ENCODE data around the gene TM4SF18. TPM values are rescaled to one million over a fixed set of nuclear protein-coding genes. Genes with fewer than 3 reads are reported as not detected.

The TM4SF18 gene
- polyA plus RNA-seq, 1 experiment, result 0.11 TPM

DNA sequence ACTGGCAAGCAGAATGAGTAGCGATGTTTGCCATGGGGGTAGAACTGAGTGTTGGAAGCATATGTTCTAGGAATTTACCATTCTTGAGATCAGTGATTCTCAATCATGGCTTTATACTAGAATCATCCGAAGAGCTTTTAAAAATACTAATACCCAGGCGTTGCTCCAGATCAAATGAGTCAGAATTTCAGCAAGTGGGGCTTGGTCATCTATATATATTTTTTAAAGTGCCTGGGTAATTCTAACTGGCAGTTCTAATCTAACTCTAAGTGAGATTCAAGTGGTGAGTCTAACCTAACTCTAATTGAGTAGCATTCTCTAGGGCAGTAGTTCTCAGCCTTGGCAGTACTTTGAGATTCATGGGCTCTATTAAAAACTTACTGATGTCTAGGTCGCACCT lies 23.2 kb upstream of the TM4SF18 start:
- CTCF ChIA-PET, result interaction anchor here (0.7 to 1.3 kb wide), 7 partner anchors 26 to 130 kb away, joined by 3 to 4 read pairs (median 3); no protein-coding TSS in a partner anchor

DNA sequence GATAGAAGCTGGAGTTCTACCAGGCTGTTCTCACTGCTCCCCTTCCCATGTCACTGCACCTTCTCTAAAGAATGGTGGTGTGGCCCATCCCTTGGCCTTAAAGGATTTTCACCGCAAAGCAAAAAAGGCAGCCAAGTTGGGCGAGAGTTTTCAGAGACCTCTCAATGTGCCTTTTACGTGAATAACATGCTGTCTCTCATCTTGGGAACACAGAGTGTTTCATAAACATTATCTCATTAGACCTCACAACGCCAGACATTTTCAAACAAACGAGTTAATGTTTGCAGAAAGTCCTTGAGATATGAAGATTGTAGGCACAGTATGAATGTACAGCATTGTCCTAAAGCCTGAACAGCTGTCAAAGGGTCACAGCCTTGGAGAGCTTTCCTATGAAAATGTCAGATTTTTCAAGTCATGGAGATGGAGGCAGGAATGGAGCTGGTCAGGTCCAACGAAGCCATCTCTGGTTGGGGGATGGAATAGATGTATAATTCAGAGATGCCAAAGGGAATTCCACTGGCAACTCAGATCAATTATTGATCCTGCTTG lies 22.7 kb upstream of the TM4SF18 start:
- TF ChIP-seq, protein P1, sequence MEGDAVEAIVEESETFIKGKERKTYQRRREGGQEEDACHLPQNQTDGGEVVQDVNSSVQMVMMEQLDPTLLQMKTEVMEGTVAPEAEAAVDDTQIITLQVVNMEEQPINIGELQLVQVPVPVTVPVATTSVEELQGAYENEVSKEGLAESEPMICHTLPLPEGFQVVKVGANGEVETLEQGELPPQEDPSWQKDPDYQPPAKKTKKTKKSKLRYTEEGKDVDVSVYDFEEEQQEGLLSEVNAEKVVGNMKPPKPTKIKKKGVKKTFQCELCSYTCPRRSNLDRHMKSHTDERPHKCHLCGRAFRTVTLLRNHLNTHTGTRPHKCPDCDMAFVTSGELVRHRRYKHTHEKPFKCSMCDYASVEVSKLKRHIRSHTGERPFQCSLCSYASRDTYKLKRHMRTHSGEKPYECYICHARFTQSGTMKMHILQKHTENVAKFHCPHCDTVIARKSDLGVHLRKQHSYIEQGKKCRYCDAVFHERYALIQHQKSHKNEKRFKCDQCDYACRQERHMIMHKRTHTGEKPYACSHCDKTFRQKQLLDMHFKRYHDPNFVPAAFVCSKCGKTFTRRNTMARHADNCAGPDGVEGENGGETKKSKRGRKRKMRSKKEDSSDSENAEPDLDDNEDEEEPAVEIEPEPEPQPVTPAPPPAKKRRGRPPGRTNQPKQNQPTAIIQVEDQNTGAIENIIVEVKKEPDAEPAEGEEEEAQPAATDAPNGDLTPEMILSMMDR (IDR thresholded peaks at IDR 0.05; ENCODE audit: insufficient read depth, low read depth, low read length), result no peak
- POLR2A ChIA-PET, result interaction anchor here (0.5 kb wide), 1 partner anchor 11 kb away, joined by 4 read pairs; no protein-coding TSS in a partner anchor
- Histone ChIP-seq H3K27me3 (ENCODE audit: control insufficient read depth, insufficient read depth, low read length) (no peaks in the 10 kb centered on the region), H3K36me3 (ENCODE audit: control insufficient read depth, insufficient read depth, low read length) (no peaks in the 10 kb centered on the region), H3K4me3 (ENCODE audit: low read depth, low read length) (no peak overlapping the region)
- no peak for DNase-seq (ENCODE audit: low read depth)
- CTCF ChIA-PET, result interaction anchor here (0.7 to 6.8 kb wide), 7 partner anchors 9 to 131 kb away, joined by 3 to 69 read pairs (median 3); no protein-coding TSS in a partner anchor

More for the DNA sequence above, 23.2 kb upstream of the TM4SF18 start:
- DNase-seq (ENCODE audit: low read depth), result no peak
- TF ChIP-seq, protein P1 (IDR thresholded peaks at IDR 0.05; ENCODE audit: insufficient read depth, low read depth, low read length), result no peak
- H3K36me3 ChIP-seq (ENCODE audit: control insufficient read depth, insufficient read depth, low read length), result no peaks in the 10 kb centered on the region
- no peaks in the 10 kb centered on the region for H3K27me3 ChIP-seq (ENCODE audit: control insufficient read depth, insufficient read depth, low read length)
- POLR2A ChIA-PET, result no interaction called here
- H3K4me3 ChIP-seq (ENCODE audit: low read depth, low read length), result no peak overlapping the region

DNA sequence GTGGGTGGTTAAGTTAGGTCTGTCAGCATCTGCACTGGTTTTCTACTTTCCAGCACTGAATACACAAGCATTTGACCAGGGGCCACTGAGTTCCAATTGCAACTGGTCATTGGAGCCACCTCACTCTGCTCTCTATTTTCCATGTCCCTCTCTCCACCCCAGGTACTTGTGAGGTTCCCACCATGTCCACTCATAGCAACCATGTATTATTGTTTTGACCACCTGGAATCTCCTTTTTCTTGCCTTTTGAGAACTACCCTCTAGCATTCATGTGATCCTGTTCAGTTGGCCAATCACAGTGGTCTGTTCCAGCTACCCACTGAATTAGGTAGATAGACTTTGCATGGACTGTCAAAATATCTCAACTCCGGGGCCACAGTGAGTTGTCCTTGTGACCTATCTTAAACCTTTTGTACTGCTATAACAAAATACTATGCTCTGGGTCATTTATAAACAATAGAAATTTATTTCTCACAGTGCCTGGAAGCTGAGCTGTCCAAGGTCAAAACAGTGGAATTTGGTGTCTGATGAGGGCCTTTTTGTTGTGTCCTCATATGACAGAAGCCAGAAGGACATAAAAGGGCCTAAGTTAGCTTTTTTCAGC lies 20.2 kb upstream of the TM4SF18 start:
- H3K4me3 ChIP-seq (ENCODE audit: low read depth, low read length), result no peak overlapping the region
- H3K36me3 ChIP-seq (ENCODE audit: control insufficient read depth, insufficient read depth, low read length), result no peaks in the 10 kb centered on the region
- H3K27me3 ChIP-seq (ENCODE audit: control insufficient read depth, insufficient read depth, low read length), result no peaks in the 10 kb centered on the region
- ChIA-PET POLR2A (no interaction called here), CTCF (interaction anchor here (0.9 to 6.8 kb wide), 18 partner anchors 9 to 1937 kb away, joined by 3 to 69 read pairs (median 4); no protein-coding TSS in a partner anchor)
- no peak for DNase-seq (ENCODE audit: low read depth)
- TF ChIP-seq, protein P1 (IDR thresholded peaks at IDR 0.05; ENCODE audit: insufficient read depth, low read depth, low read length), result no peak

DNA sequence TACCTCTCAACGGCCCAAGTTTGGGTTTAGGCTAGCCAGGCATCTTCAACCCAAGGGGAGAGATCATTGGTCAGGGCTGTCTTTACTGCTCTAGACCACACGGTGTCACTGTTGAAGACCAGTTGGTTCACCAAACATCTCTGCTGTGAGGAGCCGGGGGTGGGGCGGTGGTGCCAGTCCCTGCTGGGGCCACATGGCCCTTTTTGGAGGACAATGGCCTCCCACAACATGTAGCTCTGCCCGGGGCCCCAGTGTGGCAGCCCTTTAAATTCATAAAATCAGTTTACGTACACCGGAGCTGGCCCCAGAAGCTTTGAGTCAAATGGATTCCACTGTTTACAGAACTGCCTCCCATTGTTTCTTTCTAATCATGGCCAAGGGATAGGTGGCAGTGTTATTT lies 19.1 kb upstream of the TM4SF18 start:
- TF ChIP-seq, protein P1 (IDR thresholded peaks at IDR 0.05; ENCODE audit: insufficient read depth, low read depth, low read length), result peak; percentile 82
- CTCF ChIA-PET, result interaction anchor here (0.6 to 6.8 kb wide), 19 partner anchors 9 to 1936 kb away, joined by 3 to 69 read pairs (median 4); no protein-coding TSS in a partner anchor
- no peaks in the 10 kb centered on the region for H3K27me3 ChIP-seq (ENCODE audit: control insufficient read depth, insufficient read depth, low read length)
- H3K4me3 ChIP-seq (ENCODE audit: low read depth, low read length), result no peak overlapping the region
- DNase-seq (ENCODE audit: low read depth), result no peak
- H3K36me3 ChIP-seq (ENCODE audit: control insufficient read depth, insufficient read depth, low read length), result no peaks in the 10 kb centered on the region
- POLR2A ChIA-PET, result no interaction called here

DNA sequence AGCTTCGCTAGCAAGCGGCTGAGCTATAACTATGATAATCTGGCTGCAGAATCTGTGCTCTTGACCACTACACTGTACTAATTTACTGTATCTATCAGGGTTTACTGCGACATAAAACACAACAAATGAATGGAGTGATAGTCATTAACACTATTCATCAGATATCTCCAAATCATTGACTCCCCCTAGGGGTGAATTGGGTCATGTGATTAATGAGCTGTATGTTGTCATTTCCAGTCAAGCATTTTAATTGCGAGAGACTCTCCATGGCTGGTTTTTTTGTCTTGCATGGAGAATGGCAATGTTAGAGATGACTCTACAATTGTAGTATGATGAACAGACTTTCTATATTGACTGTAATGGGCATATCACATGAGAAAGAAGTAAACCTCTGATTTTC lies 10.5 kb upstream of the TM4SF18 start:
- POLR2A ChIA-PET, result no interaction called here

More for the DNA sequence above, 10.5 kb upstream of the TM4SF18 start:
- CTCF ChIA-PET, result interaction anchor here (1.5 to 1.9 kb wide), 3 partner anchors 8 to 148 kb away, joined by 3 to 10 read pairs (median 7); no protein-coding TSS in a partner anchor
- DNase-seq (ENCODE audit: low read depth), result no peak
- H3K4me3 ChIP-seq (ENCODE audit: low read depth, low read length), result no peak overlapping the region
- TF ChIP-seq, protein P1 (IDR thresholded peaks at IDR 0.05; ENCODE audit: insufficient read depth, low read depth, low read length), result no peak
- no peaks in the 10 kb centered on the region for H3K27me3 ChIP-seq (ENCODE audit: control insufficient read depth, insufficient read depth, low read length)
- H3K36me3 ChIP-seq (ENCODE audit: control insufficient read depth, insufficient read depth, low read length), result no peaks in the 10 kb centered on the region

Data from BJ (cell line).